Measurements from ENCODE around the gene QPRT.
"Not testable (repeated sequence)": the region's sequence is repeated elsewhere in the genome, so short reads cannot be mapped to it uniquely, and the experiment has no call there.

Gene QPRT

DNA sequence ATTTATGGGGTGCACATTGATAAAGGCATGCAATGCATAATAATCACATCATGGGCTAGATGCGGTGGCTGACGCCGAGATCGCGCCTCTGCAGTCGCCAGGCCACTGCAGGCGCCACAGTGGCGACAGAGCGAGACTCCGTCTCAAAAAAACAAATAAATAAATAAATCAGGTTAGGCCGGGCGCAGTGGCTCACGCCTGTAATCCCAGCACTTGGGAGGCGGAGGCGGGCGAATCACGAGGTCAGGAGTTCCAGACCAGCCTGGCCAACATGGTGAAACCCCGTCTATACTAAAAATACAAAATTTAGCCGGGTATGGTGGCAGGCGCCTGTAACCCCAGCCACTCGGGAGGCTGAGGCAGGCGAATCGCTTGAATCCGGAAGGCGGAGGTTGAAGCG lies 13.6 kb downstream of the QPRT start:
- DNase-seq (ENCODE audit: low read depth in 2 of 2): not testable (repeated sequence)

- no peak for DNase-seq (ENCODE audit: low read depth in 2 of 2)
Observed at GRCh38 chr16:29694384-29695195, 15.6 kb downstream of the QPRT start.

- DNase-seq (ENCODE audit: low read depth in 2 of 2): not testable (repeated sequence)
Observed at GRCh38 chr16:29695675-29696074, 16.7 kb downstream of the QPRT start.

DNA sequence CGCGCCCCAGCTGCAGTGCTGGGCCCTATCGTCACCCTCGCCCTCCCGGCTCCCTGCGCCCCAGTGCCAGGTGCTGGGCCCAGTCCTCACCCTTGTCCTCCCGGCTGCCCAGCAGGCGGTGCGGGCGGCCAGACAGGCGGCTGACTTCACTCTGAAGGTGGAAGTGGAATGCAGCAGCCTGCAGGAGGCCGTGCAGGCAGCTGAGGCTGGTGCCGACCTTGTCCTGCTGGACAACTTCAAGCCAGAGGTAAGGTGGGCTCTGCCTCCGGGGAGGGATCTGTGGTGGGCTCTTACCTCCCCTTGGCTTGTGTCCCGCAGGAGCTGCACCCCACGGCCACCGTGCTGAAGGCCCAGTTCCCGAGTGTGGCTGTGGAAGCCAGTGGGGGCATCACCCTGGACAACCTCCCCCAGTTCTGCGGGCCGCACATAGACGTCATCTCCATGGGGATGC lies 17.9 kb downstream of the QPRT start:
- DNase-seq (ENCODE audit: low read depth in 2 of 2): no peak

- DNase-seq (ENCODE audit: low read depth in 2 of 2): no peak
Observed at GRCh38 chr16:29697391-29697790, 18.4 kb downstream of the QPRT start.

DNA sequence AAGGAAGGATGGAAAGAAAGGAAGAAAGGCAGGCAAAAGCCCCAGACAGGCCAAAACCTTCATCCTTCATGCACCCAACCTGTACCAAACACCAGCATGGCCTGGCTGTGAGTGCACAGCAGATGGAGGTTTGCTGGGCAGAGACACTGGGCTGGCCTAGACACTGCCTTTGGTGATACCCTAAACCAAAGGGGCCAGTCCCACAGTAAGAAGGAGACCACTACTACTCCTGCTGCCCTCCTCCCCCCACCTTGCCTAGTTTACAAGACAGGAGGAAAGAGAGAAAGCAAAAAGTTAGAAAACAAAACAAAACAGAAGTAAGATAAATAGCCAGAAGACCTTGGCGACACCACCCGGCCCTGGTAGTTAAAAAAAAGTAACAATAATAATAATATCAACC lies 19.1 kb downstream of the QPRT start:
- DNase-seq (ENCODE audit: low read depth in 2 of 2): no peak

DNA sequence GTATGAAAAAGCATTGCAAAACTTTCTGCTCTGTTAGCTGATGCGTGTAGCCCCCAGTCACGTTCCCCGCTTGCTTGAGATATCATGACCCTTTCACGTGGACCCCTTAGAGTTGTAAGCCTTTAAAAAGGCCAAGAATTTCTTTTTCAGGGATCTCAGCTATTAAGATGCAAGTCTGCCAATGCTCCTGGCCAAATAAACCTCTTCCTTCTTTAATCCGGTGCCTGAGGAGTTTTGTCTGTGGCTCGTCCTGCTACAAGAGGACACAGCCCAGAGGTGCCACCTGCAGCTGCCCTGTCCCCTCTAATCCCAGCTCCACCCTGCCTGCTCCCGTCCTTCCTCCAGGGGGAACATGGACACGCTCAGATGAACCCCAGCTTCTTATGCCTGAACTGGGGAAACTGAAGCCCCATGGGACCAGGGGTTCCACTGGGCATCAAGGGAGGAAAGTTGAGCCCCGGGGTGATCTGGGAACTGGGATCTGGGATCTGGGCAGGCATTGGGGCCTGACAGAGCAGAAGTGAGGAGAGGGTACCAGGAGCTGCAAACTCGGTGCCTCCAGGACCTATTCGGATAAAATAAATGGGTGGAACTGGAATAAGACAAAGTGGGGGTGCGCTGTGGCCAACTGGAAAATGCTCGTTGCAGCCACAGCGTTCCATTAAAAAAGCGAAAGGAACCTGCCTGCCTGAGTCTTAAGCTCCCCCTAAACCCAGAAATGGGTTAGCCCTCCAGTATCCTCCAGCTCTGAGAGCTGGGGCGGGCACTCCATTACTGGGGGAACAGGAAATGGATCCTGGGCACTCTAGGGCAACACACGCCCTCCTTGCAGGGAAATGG lies 19.7 kb downstream of the QPRT start:
- no peak for DNase-seq (ENCODE audit: low read depth in 2 of 2)

GRCh38 chr16:29699324-29700219 lies 20.6 kb downstream of the QPRT start:
- DNase-seq (ENCODE audit: low read depth in 2 of 2): no peak

DNA sequence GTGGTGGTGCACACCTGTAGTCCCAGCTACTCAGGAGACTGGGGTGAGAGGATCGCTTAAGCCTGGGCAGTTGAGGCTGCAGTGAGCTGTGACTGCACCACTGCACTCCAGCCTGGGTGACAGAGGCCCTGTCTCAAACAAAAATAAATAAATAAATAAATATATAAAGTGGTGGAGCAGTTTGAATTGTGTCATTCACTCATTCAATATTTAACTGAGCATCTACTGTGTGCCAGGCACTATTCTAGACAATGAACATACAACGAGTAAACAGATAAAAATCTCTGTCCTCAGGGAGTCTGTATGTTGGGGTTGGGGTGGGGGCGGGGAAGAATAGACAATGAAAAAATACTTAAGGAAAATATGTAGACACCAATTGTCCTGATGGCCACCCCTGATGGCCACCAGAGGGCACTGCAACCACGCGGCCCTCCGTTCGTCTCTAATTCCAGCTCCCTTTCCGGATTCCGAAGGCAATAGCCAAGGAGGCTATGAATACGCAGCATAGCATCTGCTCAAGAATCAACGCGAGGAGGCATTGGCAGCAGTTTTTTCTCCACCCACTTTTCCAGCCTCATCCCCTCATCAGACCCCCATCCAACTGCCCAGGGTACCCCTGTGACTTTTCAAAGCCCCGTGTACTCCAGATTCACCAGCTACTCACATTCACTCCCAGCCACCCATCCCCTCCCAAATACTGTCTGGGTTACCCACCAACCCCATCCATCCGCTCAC lies 21.4 kb downstream of the QPRT start:
- peak; percentile 48 to 64 for DNase-seq (ENCODE audit: low read depth in 2 of 2)

DNA sequence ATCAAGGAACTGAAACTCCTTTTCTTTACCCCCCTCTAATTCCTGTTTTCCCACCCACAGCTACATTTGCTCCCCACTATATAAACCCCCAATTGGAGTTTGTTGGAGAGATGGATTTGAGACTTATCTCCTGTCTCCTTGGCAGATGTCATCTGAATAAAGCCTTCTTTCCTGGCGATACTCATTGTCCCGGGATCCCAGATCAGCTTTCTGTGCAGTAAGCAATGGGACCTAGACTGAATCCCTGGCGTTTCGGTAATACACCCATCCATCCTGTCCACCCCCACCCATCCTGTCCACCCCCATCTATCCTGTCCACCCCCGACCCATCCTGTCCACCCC lies 22.2 kb downstream of the QPRT start:
- DNase-seq (ENCODE audit: low read depth in 2 of 2): no peak

- no peak for DNase-seq (ENCODE audit: low read depth in 2 of 2)
Observed at GRCh38 chr16:29702269-29702668, 23.3 kb downstream of the QPRT start.

DNA sequence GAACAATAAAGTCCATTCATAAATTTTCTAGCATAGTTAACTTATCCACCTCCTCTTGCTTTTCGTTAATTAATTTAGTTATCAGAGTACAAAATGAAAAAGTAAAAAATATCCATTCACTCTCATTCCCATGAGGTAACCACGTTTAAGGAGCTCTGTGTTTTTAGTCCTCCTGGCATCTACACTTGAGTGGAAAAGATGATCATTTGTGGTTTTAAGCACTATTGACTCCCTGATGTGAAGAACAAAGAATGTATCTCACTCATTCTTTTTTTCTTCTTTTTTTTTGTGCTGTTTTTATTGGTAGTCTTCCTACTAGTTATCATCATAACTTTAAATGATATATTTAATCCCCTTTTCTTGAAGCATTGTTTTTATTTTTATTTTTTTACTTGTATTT lies 26.1 kb downstream of the QPRT start:
- no peak for DNase-seq (ENCODE audit: low read depth in 2 of 2)

- not testable (repeated sequence) for DNase-seq (ENCODE audit: low read depth in 2 of 2)
Observed at GRCh38 chr16:29707160-29707559, 28.2 kb downstream of the QPRT start.

DNA sequence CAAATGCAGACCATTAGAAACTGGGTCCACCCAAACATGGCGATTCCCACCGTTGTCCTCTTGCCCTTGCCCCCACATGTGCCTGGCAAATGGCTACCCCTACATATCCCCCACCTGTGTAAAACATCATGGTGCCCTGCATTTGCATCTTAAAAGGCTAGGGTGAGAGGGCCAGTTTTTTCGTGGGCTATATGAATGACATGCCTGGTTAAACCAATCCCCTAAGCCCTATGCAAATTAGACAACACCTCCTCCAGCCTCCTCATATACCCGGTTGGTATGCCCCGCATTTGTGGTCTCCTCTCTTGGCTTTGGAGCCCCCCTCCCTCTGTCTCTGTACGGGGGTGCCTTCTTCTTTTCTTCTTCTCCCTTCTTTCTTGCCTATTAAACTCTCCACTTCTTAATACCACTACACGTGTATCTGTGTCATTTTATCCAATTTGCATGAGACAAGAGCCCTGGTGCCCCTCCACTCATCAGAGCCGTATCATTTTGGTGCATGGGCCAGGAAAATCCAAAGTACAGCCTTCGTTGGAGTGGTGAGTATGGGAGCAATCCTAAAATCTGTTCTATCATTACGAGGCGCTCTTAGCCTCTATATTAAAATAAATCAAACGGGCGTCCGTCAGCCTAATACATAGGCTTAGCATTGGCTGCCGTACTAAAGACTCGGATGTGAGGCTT lies 30.1 kb downstream of the QPRT start:
- DNase-seq (ENCODE audit: low read depth in 2 of 2): no peak

- DNase-seq (ENCODE audit: low read depth in 2 of 2): not testable (repeated sequence)
Observed at GRCh38 chr16:29709657-29710056, 30.7 kb downstream of the QPRT start.

GRCh38 chr16:29710227-29711219 lies 31.5 kb downstream of the QPRT start:
- DNase-seq (ENCODE audit: low read depth in 2 of 2): no peak

GRCh38 chr16:29712809-29713208 lies 33.8 kb downstream of the QPRT start:
- no peak for DNase-seq (ENCODE audit: low read depth in 2 of 2)

DNA sequence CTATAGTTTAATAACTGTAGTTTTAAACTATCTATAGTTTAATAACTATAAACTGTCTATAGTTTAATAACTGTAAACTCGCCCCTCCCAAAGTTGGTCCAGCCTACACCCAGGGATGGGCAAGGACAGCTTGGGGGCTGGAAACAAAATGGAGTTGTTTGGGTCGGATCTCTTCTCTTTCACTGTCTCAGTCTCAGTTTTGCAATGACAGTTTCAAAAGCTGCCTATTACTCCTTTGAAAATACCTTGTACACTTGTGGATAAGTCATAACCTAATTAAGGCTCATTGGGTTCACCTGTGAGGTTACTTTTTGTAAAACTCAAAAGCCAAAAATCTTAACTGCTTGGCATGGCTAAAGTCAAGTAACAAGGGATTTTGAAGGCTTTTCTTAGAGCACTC lies 35.4 kb downstream of the QPRT start:
- no peak for DNase-seq (ENCODE audit: low read depth in 2 of 2)

DNA sequence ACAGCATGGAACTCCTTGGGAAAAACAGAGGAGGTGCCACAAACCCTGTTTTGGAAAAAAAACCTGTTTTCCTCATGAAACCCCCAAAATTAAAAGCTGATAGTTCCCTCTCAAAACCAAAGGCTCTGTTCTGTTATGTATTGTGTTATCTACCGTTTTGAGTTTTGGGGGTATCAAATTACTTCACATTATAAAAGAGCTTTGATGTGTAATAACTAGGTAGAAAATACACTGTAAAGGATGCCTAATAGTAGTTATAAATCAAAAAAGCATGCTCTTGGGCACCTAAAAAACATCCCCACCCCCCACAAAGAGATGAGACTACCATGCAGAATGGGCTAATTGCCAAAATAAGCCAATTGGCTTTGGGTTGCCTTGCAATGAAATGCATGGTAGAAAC lies 36.0 kb downstream of the QPRT start:
- DNase-seq (ENCODE audit: low read depth in 2 of 2): no peak

Measured in stimulated activated CD8-positive, alpha-beta memory T cell treated with anti-CD3 and anti-CD28 coated beads, Interleukin-2, amount 100 ng/mL, for 48 hours (primary cell).